ENCODE measurements around the gene CCDC87.
"Not testable (repeated sequence)": the region's sequence is repeated elsewhere in the genome, so short reads cannot be mapped to it uniquely, and the experiment has no call there.

The CCDC87 gene

GRCh38 chr11:66541892-66542291 lies 51.0 kb downstream of the CCDC87 start:
- no peak for DNase-seq (ENCODE audit: low read depth)
- H3K4me3 ChIP-seq (ENCODE audit: low read depth, low read length): no peak overlapping the region

GRCh38 chr11:66540598-66540997 lies 52.3 kb downstream of the CCDC87 start:
- DNase-seq (ENCODE audit: low read depth); H3K4me3 ChIP-seq (ENCODE audit: low read depth, low read length): not testable (repeated sequence)

Measured in skeletal muscle cell (primary cell).